ENCODE data around the gene CXCL6.

Gene CXCL6

DNA sequence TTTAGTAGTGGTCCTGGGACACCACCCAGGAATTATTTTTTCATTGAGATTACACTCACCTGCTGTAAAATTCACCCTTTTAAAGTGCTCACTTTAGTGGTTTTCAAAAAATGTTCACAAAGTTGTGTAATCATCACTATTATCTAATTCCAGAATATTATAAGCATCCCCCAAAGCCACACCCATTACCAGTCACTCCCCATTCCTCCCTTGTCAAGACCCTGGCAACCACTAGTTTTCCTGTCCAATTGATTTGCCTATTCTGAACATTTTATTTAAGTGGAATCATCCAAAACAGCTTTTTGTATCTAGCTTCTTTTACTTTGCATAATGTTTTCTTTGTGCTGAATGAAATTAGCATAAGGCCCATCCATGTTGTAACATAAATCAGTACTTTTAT is 12.7 kb upstream of the CXCL6 start:
- H3K27me3 Mint-ChIP-seq = peaks cover 0 to 4% of the 10 kb centered on the region in 2 donors
- no peak for DNase-seq

DNA sequence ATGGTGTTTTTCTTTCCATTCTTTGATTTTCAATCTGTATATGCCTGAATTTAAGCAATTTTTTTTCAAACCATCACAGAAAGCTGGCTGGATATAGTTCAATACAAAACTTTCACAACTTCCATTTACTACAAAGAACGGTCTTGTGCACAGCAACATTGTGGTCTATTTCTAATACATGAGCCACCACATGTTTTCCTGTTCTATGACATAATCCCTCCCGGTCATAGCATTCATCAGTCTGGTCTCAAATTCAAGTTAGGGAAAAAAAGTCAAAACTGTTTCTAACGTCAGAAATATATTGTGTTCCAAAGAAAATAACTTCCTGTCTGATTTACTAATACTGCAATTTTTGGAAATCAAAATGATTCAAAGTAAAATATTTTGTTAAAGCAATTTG is 7.5 kb upstream of the CXCL6 start:
- H3K4me1 Mint-ChIP-seq = no peaks in the 10 kb centered on the region
- H3K9me3 Mint-ChIP-seq = peaks cover 4 to 6% of the 10 kb centered on the region in 2 donors
- no peak for DNase-seq
- H3K27me3 Mint-ChIP-seq = peaks cover 0 to under 1% of the 10 kb centered on the region in 2 donors
- no peak overlapping the region for H3K27ac Mint-ChIP-seq
- no peak for ATAC-seq (replicated peaks)
- H3K4me3 Mint-ChIP-seq = no peak overlapping the region
- no peaks in the 10 kb centered on the region for H3K36me3 Mint-ChIP-seq

More for the DNA sequence above, 12.7 kb upstream of the CXCL6 start:
- H3K36me3 Mint-ChIP-seq = no peaks in the 10 kb centered on the region
- H3K4me3 Mint-ChIP-seq = no peak overlapping the region
- no peak overlapping the region for H3K27ac Mint-ChIP-seq
- H3K9me3 Mint-ChIP-seq = peaks cover 4 to 8% of the 10 kb centered on the region in 2 donors
- no peak for ATAC-seq (replicated peaks)
- no peaks in the 10 kb centered on the region for H3K4me1 Mint-ChIP-seq

DNA sequence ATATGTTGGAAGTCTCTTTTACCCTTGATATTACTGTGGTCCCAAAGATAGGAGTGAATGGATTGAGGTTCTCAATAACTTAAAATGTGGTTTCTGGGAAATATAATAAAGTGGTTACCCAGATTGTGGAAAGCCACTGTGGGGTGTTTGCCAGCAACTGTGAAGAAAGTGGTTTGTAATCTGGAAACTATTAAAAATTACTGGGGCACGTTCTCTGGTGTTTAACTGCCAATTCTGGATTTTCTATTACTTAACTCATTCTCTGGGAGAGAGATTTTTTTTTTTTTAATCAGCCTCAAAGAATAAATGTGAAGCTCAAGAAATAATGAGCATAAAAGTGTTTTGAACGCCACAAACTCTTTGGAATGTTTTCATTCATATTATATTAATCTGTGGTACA is 4.9 kb upstream of the CXCL6 start:
- Mint-ChIP-seq H3K27me3 (peaks cover 3 to 5% of the 10 kb centered on the region in 2 donors), H3K36me3 (no peaks in the 10 kb centered on the region), H3K9me3 (peaks cover 4 to 6% of the 10 kb centered on the region in 2 donors), H3K4me1 (peaks cover 0 to 2% of the 10 kb centered on the region in 2 donors), H3K4me3 (no peak overlapping the region), H3K27ac (no peak overlapping the region)
- DNase-seq (no peak), ATAC-seq (replicated peaks) (no peak)

DNA sequence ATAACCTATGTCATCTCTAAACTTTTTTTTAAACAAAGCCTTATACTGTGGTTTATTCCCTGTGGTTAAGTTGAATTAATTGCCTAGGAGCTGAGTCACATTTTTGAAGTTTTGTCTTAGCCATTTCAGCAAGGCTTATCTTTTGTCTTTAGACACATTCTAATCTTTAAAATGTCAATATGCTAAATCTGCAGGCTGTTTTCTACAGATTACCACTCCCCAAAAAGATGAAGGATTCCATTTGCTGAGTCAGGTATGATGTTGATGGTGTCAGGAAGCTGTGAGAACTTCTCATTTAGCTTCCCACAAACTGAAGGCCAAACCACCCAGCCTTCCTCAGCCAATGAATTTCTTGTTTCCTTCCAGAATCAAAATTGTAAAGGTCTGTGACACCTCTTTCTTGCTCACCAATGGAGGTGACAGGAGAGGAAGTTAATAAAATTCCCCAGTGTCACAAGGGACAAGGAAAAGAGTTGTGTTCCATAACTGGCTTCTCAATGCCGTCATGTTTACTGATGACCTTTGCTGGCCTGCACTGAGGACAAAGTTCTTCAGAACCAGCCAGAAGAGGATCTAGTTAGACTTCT is 3.7 kb upstream of the CXCL6 start:
- no peak for ATAC-seq (replicated peaks)
- Mint-ChIP-seq H3K36me3 (no peaks in the 10 kb centered on the region), H3K27ac (no peak overlapping the region), H3K9me3 (peaks cover 2 to 3% of the 10 kb centered on the region in 2 donors), H3K27me3 (peaks cover 11 to 16% of the 10 kb centered on the region in 2 donors), H3K4me3 (no peak overlapping the region), H3K4me1 (peaks cover 3 to 7% of the 10 kb centered on the region in 2 donors)
- no peak for DNase-seq

DNA sequence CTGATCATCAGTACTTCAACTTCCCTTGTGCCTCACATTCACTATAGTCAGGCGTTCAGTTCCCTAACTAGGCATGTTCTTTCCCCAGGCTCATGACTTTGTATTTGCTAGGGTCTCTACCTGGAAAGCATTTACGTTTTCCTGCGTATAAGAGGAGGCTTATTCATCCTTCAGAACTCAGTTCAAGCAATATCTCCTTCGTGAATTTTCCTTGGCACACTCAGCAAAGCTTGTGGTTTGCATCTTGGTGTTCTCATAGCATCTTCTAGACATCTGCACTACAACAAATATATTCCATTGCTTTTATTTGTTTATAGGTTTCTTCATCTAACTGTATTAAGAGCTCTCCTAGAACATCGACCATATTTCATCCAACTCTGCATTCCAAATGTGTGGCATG is 2.6 kb downstream of the CXCL6 start:
- Mint-ChIP-seq H3K4me1 (peaks cover 3 to 7% of the 10 kb centered on the region in 2 donors), H3K27me3 (peaks cover 21 to 28% of the 10 kb centered on the region in 2 donors), H3K27ac (no peak overlapping the region), H3K4me3 (no peak overlapping the region), H3K36me3 (no peaks in the 10 kb centered on the region), H3K9me3 (no peaks in the 10 kb centered on the region)
- ATAC-seq (replicated peaks) (no peak), DNase-seq (no peak)

DNA sequence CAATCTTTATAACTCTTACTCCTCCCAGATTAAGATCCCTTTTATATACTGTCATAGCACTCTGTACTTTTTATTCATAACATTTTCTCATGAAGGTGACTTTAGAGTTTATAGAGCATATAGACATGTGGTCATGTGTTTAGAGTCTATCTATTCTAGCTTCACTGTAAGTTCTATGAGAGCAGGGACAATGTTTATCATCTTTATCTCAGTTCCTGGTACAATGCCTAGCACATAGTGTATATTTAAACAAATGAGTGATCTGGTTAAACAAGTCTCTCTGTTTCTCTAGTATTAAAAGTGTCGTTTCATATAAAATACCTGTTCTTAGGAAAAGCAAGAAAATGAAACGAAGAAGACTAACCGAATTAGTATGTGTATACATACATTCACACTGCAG is 3.2 kb downstream of the CXCL6 start:
- no peak overlapping the region for H3K4me3 Mint-ChIP-seq
- ATAC-seq (replicated peaks) (no peak), DNase-seq (no peak)
- peaks cover 21 to 28% of the 10 kb centered on the region in 2 donors for H3K27me3 Mint-ChIP-seq
- no peak overlapping the region for H3K27ac Mint-ChIP-seq
- H3K9me3 Mint-ChIP-seq = no peaks in the 10 kb centered on the region
- no peaks in the 10 kb centered on the region for H3K36me3 Mint-ChIP-seq
- peaks cover 3 to 7% of the 10 kb centered on the region in 2 donors for H3K4me1 Mint-ChIP-seq

DNA sequence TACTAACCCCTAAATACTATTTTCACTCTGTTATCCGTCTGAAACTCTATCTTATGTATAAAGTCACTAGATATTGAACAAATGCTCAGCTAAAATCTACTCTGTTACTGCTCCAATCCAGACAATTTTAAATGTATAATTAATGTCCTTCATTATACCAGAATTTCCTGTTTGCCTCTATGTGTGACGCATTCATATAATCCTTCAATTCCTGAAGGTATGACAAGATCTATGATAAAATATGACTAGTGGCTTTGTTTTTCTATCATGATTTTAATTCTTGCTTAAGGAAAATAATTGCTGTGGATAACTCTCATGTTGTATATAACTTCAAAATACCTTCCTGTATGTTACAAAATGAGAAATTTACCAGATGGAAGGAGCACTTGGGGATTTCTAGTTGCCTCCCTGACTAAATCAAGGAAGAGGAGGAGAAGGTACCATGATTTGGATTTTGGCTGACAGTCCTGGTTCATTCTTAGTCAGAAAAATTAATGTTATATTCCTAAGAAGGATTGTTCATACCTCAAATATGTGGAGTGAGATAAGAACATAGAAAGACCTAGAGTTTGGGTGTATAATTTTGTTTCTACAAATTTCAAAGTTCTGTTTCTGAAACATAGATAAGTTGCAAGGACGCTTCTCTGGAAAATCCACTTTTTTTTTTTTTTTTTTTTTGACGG is 4.9 kb downstream of the CXCL6 start:
- Mint-ChIP-seq H3K9me3 (no peaks in the 10 kb centered on the region), H3K36me3 (no peaks in the 10 kb centered on the region), H3K4me1 (peaks cover 3 to 7% of the 10 kb centered on the region in 2 donors), H3K4me3 (no peak overlapping the region), H3K27me3 (peaks cover 20 to 24% of the 10 kb centered on the region in 2 donors), H3K27ac (no peak overlapping the region)
- DNase-seq = no peak
- ATAC-seq (replicated peaks) = no peak

DNA sequence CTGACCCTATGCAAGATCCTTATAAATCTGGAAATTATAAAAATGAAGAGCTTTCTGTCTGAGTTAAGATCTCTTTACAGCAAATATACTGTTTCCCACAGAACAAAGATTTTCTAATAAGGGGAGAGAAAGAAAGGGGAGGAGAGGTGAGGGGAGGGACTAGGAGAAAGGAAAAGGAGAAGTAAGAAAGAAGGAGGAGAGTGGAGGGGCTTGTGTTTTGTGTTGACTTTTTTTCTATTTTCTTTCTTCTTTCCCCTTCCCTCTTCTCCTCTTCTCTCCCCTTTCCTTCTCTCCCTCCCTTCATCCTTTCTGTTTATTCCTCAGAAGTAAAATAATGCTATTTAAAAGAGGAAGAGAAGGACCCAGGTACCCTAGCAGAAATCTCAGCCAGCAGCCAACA is 6.2 kb downstream of the CXCL6 start:
- DNase-seq (no peak), ATAC-seq (replicated peaks) (no peak)
- Mint-ChIP-seq H3K36me3 (no peaks in the 10 kb centered on the region), H3K4me3 (no peak overlapping the region), H3K9me3 (no peaks in the 10 kb centered on the region), H3K27ac (no peak overlapping the region), H3K27me3 (peaks cover 11 to 12% of the 10 kb centered on the region in 2 donors), H3K4me1 (no peaks in the 10 kb centered on the region)

DNA sequence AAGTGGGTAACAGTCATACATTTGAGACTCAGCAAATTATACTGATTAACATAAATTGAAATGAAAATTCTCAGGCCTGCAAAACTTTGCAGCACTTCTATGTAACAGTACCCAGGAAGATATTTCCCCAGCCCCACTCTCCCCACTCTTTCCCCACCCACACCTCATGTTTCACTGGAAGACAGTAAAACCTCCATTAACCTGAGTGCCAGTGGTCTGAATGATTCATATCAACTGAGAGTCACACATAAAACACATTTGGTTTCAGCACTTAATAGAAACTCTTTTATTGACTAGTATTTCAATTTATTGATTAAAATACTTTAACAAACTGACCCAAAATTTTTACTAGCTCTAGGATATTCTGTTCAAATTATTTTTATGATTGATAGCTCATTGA is 6.9 kb downstream of the CXCL6 start:
- no peak overlapping the region for H3K4me3 Mint-ChIP-seq

DNA sequence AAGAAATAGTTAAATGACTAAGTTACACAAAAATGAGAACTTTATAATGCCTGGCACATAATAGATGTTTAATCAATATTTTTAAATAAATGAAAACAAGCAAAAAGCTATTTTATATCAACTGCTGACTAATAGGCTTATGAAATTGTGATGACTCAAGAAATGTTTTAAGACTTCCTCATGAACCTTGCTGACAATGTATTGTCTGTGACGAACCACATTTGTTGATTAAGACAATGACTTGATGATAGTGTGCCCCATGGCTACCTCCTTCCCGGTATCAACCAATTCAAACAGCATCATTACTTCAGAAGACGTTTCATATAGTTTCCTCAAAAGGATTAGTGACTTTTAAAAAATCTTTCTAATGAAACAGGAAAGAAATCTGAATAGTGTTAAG is 7.9 kb downstream of the CXCL6 start:
- Mint-ChIP-seq H3K9me3 (no peaks in the 10 kb centered on the region), H3K27me3 (peaks cover 4% of the 10 kb centered on the region in 2 donors), H3K27ac (no peak overlapping the region), H3K4me1 (no peaks in the 10 kb centered on the region), H3K36me3 (no peaks in the 10 kb centered on the region), H3K4me3 (no peak overlapping the region)
- ATAC-seq (replicated peaks) (no peak), DNase-seq (no peak)

More for the DNA sequence above, 6.9 kb downstream of the CXCL6 start:
- Mint-ChIP-seq H3K27ac (no peak overlapping the region), H3K4me1 (no peaks in the 10 kb centered on the region), H3K36me3 (no peaks in the 10 kb centered on the region), H3K27me3 (peaks cover 11 to 12% of the 10 kb centered on the region in 2 donors), H3K9me3 (no peaks in the 10 kb centered on the region)
- ATAC-seq (replicated peaks) (no peak), DNase-seq (no peak)

DNA sequence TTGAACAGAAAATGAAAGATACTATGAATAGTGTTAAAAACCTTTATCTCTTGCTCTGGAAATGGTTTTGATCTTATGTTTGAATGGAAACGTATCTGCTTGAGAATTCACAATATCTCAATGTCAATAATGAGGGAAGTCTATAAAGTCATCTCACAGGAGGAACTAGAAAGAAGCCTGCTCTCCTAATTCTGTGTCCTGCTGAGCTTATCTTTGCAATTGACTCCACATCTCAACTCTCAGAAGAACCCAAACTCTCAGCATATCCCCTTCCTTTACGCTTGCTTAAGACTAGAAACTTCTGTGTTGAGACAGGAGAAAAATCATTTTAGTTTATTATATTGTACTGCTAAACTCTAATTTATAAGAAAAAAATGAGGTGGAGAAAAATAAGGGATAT is 8.3 kb downstream of the CXCL6 start:
- Mint-ChIP-seq H3K4me1 (no peaks in the 10 kb centered on the region), H3K9me3 (no peaks in the 10 kb centered on the region), H3K36me3 (no peaks in the 10 kb centered on the region), H3K27me3 (no peaks in the 10 kb centered on the region), H3K4me3 (no peak overlapping the region), H3K27ac (no peak overlapping the region)
- no peak for ATAC-seq (replicated peaks)
- no peak for DNase-seq

DNA sequence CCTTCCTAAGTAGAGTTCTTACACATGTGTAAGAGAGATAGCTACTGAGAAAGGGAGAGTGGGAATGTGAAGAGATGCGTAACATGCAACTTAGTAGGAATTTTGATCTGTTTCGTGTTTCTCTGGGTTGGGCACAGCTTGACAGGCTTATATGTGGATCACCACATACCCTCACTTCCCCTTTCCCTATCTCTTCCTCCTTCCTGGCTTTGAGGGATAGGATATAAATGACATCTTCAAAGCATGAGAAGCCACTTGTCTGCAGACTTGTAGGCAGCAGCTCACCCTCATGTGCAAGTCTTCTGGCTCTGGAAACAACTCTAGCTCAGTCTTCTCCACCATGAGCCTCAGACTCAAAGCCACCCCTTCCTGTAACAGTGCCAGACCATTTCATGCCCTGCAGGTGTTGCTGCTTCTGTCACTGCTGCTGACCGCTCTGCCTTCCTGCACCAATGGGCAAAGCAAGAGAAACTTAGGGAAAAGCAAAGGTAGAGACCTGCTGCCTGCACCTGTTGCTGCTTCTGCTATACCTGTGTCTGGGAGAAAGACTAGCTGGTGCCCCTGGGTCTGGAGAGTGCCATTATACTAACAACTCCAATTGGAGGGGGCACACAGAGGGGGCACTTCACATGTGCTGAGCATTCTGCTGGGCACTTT is 11.2 kb downstream of the CXCL6 start:
- H3K36me3 Mint-ChIP-seq = no peaks in the 10 kb centered on the region
- H3K9me3 Mint-ChIP-seq = no peaks in the 10 kb centered on the region
- no peak overlapping the region for H3K27ac Mint-ChIP-seq

DNA sequence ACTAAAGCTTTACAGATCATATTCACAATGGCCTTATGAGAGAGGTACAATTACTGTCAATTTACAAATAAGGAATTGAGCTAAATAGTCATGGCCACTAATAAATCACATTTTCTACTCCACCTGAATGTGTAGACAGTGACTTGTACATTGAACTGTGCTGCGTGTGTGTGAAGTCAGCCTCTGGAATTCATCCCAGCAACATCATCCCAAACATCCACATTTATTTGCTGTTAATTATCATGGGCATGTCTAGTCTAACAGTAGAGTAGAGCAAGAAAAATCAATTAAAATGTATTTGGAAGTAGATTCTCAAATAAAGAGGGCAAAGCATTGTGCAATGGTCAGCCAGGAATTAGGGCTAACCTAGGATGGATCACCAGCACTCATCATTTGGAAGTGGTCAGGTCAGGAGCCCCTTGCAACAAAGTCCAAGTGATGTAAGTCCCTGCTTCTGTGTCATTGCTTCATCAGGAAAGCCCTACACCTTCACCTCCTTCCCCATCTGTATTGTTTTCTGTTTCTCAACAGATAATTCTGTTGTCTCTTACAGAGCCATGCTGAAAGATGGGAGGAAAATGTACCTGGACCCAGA is 11.8 kb downstream of the CXCL6 start:
- Mint-ChIP-seq H3K27me3 (no peaks in the 10 kb centered on the region), H3K9me3 (no peaks in the 10 kb centered on the region), H3K36me3 (no peaks in the 10 kb centered on the region), H3K4me3 (no peak overlapping the region), H3K27ac (no peak overlapping the region), H3K4me1 (no peaks in the 10 kb centered on the region)
- ATAC-seq (replicated peaks) (no peak), DNase-seq (no peak)

More for the DNA sequence above, 11.2 kb downstream of the CXCL6 start:
- Mint-ChIP-seq H3K4me1 (no peaks in the 10 kb centered on the region), H3K27me3 (no peaks in the 10 kb centered on the region), H3K4me3 (no peak overlapping the region)
- DNase-seq (no peak), ATAC-seq (replicated peaks) (no peak)

DNA sequence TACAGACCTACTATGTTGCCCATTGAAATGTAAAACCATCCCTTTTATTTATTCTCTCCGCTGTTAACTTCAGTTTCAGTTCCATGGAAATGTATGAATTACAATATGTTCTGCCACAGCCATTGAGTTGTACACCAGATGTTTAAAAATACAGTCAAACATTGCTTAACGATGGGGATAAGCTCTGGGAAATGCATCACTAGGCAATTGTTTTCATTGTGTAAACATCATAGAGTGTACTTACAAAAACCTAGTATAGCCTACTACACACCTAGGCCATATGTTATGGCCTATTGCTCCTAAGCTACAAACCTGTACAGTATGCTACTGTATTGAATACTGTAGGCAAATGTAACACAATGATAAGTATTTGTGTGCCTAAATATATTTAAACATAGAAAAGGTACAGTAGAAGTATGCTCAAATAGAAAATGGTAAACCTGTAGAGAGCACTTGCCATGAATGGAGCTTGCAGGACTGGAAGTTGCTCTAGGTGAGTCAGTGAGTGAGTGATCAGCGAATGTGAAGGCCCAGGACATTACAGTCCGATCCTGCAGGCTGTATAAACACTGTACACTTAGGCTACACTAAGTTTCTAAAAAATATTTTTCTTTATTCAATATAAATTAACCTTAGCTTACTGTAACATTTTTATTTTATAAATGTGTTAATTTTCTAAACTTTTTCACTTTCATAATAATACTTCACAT is 13.9 kb downstream of the CXCL6 start:
- ATAC-seq (replicated peaks) (no peak), DNase-seq (no peak)
- no peaks in the 10 kb centered on the region for H3K36me3 Mint-ChIP-seq
- no peaks in the 10 kb centered on the region for H3K9me3 Mint-ChIP-seq
- H3K27me3 Mint-ChIP-seq = peaks cover 5 to 6% of the 10 kb centered on the region in 2 donors
- H3K4me1 Mint-ChIP-seq = no peaks in the 10 kb centered on the region
- H3K4me3 Mint-ChIP-seq = no peak overlapping the region
- no peak overlapping the region for H3K27ac Mint-ChIP-seq

Measured in stimulated activated naive B cell treated with anti-CD40 and anti-IgM and Interleukin-4, amounts not matched to agents 10 μg/mL and 1 μg/mL and 100 μg/mL, for 72 hours (primary cell).